A549 (cell line): ENCODE measurements around the gene GAREM1.

Source experiments
- CHD2 ChIP-seq: fragments of 150-350 bp; IDR thresholded peaks from 2 replicates; pipeline ENCODE4 v1.6.1; 2014; ENCODE audit warnings: low read length; ENCODE audit not compliant: partially characterized antibody
- EP300 ChIP-seq, 2 experiments: fragments of >200 bp; sonication (Bioruptor Twin); formaldehyde crosslinking; IDR thresholded peaks; 2 replicates in 1 of 2; 3 replicates in 1 of 2; pipeline ENCODE4 v1.6.1; 2016 to 2017
- ESRRA ChIP-seq: fragments of 150-350 bp; IDR thresholded peaks from 2 replicates; pipeline ENCODE4 v1.6.1; 2014; ENCODE audit warnings: mild to moderate bottlenecking, low read length, borderline replicate concordance
- GATA3 ChIP-seq: IDR thresholded peaks from 2 replicates; pipeline ENCODE4 v1.6.1; 2012; ENCODE audit warnings: borderline replicate concordance
- HDAC2 ChIP-seq: fragments of 200-600 bp; sonication (generic); IDR thresholded peaks from 2 replicates; pipeline ENCODE4 v1.6.1; 2016
- JUNB ChIP-seq: fragments of >200 bp; sonication (Bioruptor Twin); formaldehyde crosslinking; IDR thresholded peaks from 2 replicates; pipeline ENCODE4 v1.6.1; 2016
- POLR2A ChIP-seq: IDR thresholded peaks from 2 replicates; pipeline ENCODE4 v1.6.1; 2012; ENCODE audit warnings: mild to moderate bottlenecking, low read length
- RCOR1 ChIP-seq: fragments of 150-350 bp; IDR thresholded peaks from 2 replicates; pipeline ENCODE4 v1.6.1; 2014; ENCODE audit warnings: antibody characterized with exemption, low read length, low read depth
- TF ChIP-seq, protein P1 (sequence below): fragments of >200 bp; sonication (Bioruptor Twin); formaldehyde crosslinking; IDR thresholded peaks from 3 replicates; pipeline ENCODE4 v1.5.1; 2016
- TF ChIP-seq, protein P2 (sequence below): fragments of 200-600 bp; sonication (generic); IDR thresholded peaks from 2 replicates; pipeline ENCODE4 v1.6.1; 2016; ENCODE audit warnings: antibody characterized with exemption, mild to moderate bottlenecking, moderate library complexity

DNA sequence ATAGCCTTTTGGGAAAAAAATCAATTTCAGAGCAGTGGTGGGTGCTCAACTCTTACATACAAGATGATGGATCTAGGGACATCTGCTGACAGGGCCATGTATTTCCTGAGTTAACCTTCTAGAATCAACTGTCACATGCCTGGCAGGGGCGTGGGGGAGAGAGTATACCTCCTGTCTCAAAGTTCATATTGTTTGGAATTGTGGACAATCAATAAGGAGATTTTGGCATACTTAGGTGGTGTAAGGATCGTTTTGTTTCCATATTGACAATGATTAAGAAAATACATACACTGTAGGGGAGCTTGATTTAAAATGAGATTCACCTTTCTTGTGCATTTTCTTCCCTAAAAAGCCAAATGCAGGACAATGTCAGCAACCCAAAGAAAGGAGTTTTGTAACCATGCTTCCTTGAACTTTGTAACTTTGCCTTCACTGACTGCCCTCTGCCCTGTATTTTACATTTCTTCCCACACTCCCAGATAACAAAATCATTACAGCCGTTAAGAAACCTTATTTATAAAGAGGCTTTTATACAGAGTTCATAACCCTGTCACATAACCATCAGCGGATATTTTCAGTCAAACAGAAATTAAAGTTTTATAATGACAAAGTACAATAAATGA lies 192.4 kb downstream of the GAREM1 start:
- TF ChIP-seq HDAC2, result no peak
- no peak for TF ChIP-seq EP300 (IDR thresholded peaks at IDR 0.05)
- TF ChIP-seq, protein P1, sequence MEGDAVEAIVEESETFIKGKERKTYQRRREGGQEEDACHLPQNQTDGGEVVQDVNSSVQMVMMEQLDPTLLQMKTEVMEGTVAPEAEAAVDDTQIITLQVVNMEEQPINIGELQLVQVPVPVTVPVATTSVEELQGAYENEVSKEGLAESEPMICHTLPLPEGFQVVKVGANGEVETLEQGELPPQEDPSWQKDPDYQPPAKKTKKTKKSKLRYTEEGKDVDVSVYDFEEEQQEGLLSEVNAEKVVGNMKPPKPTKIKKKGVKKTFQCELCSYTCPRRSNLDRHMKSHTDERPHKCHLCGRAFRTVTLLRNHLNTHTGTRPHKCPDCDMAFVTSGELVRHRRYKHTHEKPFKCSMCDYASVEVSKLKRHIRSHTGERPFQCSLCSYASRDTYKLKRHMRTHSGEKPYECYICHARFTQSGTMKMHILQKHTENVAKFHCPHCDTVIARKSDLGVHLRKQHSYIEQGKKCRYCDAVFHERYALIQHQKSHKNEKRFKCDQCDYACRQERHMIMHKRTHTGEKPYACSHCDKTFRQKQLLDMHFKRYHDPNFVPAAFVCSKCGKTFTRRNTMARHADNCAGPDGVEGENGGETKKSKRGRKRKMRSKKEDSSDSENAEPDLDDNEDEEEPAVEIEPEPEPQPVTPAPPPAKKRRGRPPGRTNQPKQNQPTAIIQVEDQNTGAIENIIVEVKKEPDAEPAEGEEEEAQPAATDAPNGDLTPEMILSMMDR, result no peak
- TF ChIP-seq, protein P2, sequence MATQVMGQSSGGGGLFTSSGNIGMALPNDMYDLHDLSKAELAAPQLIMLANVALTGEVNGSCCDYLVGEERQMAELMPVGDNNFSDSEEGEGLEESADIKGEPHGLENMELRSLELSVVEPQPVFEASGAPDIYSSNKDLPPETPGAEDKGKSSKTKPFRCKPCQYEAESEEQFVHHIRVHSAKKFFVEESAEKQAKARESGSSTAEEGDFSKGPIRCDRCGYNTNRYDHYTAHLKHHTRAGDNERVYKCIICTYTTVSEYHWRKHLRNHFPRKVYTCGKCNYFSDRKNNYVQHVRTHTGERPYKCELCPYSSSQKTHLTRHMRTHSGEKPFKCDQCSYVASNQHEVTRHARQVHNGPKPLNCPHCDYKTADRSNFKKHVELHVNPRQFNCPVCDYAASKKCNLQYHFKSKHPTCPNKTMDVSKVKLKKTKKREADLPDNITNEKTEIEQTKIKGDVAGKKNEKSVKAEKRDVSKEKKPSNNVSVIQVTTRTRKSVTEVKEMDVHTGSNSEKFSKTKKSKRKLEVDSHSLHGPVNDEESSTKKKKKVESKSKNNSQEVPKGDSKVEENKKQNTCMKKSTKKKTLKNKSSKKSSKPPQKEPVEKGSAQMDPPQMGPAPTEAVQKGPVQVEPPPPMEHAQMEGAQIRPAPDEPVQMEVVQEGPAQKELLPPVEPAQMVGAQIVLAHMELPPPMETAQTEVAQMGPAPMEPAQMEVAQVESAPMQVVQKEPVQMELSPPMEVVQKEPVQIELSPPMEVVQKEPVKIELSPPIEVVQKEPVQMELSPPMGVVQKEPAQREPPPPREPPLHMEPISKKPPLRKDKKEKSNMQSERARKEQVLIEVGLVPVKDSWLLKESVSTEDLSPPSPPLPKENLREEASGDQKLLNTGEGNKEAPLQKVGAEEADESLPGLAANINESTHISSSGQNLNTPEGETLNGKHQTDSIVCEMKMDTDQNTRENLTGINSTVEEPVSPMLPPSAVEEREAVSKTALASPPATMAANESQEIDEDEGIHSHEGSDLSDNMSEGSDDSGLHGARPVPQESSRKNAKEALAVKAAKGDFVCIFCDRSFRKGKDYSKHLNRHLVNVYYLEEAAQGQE, result no peak
- no peak for TF ChIP-seq POLR2A
- TF ChIP-seq JUNB, result no peak
- no peak for TF ChIP-seq GATA3
- TF ChIP-seq RCOR1, result no peak
- no peak for TF ChIP-seq CHD2
- TF ChIP-seq ESRRA, result no peak
